ENCODE results near the gene MAN1A2.
"Not testable (repeated sequence)": the region's sequence is repeated elsewhere in the genome, so short reads cannot be mapped to it uniquely, and the experiment has no call there.

MAN1A2 gene

DNA sequence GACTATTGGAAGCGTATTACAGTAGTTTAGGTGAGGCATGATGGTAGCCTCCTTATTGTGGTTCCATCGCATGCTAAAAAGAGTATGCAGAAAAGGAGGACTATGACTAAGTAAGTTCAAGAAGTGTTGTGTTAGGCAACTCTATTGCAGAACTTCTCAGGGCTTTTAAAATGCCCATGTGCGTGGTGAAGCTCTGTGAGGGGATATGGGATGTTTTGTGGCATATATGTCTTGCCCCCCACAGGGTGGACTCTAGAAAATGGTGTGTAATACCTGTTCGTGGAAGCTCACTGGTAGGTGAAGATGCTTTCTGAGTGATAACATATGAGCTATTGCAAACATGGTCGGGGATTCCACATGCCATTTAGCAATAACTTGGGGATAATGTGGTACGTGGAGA lies 31.7 kb downstream of the MAN1A2 start:
- no peak for DNase-seq (ENCODE audit: low read depth)

- no peak for DNase-seq (ENCODE audit: low read depth)
These were observed 34.5 kb downstream of the MAN1A2 start for GRCh38 chr1:117401761-117402160.

GRCh38 chr1:117403597-117403996 lies 36.3 kb downstream of the MAN1A2 start:
- no peak for DNase-seq (ENCODE audit: low read depth)

- no peak for DNase-seq (ENCODE audit: low read depth)
These were observed 37.8 kb downstream of the MAN1A2 start for GRCh38 chr1:117405042-117405441.

GRCh38 chr1:117412472-117412871 lies 45.2 kb downstream of the MAN1A2 start:
- DNase-seq (ENCODE audit: low read depth), result no peak

DNA sequence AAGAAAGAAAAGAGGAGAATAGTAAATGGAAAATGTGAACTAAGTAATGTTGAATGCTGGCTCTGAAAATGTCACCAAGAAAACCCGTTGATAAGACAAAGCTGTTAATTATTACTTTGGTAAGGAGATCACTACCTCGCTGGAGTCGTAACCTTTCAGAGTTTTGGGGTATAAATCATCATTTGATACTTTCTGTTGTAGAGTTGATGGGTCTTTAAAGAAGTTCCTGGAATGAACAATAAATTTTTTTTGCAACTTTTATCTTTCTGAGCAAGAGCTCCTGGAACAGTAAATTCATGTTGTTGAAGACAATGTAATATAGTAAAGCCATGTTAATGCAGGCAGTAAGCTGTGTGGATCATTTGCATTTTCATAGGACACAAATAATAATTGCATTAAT lies 46.2 kb downstream of the MAN1A2 start:
- no peak for DNase-seq (ENCODE audit: low read depth)

DNA sequence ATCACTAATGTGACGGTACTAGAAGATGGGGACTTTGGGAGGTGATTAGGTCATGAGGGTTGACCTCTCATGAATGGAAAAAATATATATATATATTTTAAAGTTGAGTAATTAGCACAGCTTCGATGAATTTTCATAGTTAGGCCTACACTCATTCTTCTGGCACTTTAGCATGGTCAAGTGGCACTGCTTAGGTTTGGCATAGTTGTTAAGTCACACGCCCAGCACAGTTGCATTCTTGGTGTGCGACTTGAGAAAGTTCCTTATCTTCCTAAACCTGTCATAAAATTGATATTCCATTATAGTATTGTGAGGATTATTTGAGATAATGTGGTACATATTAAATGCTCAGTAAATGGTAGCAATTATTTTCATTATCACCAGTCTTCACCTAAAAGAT lies 47.7 kb downstream of the MAN1A2 start:
- no peak for DNase-seq (ENCODE audit: low read depth)

DNA sequence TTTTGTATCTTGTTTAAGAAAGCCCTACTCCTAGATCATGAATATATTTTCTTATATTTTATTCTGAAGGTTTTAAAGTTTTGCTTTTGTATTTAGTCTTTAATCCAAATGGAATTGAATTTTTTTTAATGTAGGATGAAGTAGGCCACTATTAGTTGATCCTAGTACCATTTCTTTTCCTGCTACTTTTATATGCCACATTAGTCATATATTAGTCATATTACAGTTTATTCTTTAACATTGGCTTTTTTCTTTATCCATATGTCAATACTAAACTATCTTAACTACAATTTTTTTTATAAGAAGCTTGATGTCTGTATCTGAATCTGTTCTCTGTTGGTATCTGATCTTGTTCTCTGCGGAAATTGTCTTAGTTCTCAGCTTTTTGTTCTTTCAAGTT lies 48.8 kb downstream of the MAN1A2 start:
- DNase-seq (ENCODE audit: low read depth), result no peak

DNA sequence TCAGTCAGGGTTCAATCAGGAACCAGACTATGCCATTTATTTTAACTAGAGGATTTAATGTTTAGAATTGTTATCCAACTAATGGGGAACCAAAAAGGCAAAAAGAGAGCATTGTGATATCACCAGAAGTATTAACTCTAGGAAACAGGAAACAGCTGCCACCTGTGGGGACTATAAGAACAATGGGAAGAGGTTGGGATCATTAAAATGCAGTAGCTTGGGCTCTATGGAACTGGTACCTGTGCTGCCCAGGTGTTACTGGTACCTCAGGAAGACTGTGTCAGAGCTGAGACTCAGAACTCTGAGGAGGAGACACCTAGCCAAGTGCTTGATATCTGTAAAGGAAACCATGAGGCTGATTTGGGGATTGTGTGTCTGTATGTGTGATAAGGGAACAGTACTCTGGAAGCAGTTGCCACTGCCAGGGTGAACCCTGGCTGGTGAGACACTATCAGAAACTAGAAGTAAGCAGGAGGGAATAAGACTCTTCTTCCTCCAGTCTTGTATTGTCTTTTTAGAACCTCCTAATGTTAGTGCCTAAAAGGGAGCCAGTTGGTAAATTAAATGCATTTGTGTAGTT lies 49.4 kb downstream of the MAN1A2 start:
- DNase-seq (ENCODE audit: low read depth), result no peak

GRCh38 chr1:117425050-117425734 lies 57.9 kb downstream of the MAN1A2 start:
- no peak for DNase-seq (ENCODE audit: low read depth)

GRCh38 chr1:117427297-117427696 lies 60.0 kb downstream of the MAN1A2 start:
- DNase-seq (ENCODE audit: low read depth), result no peak

DNA sequence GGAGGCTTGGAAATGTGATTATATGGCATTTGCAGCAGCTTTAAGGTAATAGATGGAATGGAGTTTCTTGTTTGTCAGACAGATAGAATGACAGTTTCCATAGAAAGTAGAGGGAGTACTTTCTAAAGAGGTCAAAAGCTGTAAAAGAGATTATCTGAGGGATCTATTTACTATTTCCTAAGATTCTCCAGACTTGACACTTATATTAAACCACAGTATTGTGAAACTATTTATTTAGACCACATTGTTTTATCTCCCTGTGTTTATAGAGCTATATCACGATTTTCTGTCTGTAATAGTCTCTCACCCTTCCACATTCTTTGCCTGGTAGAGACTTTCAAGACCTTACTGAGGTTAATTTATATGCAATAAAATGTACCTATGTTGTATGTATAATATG lies 66.7 kb downstream of the MAN1A2 start:
- no peak for DNase-seq (ENCODE audit: low read depth)

- DNase-seq (ENCODE audit: low read depth), result no peak
These were observed 69.3 kb downstream of the MAN1A2 start for GRCh38 chr1:117436513-117436912.

DNA sequence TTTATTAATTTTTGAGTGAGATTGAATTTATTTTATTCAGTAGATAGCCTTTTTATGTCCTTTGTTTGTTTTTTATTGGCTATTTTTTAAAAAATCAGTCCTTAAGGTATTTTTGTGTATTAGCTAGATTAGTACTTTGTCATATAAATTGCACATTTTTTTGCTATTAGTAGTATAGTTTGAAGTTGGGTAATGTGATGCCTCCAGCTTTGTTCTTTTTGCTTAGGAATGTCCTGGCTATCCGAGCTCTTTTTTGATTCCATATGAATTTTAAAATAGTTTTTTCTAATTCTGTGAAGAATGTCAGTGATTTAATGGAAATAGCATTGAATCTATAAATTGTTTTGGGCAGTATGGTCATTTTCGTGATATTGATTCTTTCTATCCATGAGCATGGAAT lies 80.4 kb downstream of the MAN1A2 start:
- no peak for DNase-seq (ENCODE audit: low read depth)

- DNase-seq (ENCODE audit: low read depth), result no peak
These were observed 85.0 kb downstream of the MAN1A2 start for GRCh38 chr1:117452216-117452615.

- no peak for DNase-seq (ENCODE audit: low read depth)
These were observed 86.7 kb downstream of the MAN1A2 start for GRCh38 chr1:117453958-117454357.

DNA sequence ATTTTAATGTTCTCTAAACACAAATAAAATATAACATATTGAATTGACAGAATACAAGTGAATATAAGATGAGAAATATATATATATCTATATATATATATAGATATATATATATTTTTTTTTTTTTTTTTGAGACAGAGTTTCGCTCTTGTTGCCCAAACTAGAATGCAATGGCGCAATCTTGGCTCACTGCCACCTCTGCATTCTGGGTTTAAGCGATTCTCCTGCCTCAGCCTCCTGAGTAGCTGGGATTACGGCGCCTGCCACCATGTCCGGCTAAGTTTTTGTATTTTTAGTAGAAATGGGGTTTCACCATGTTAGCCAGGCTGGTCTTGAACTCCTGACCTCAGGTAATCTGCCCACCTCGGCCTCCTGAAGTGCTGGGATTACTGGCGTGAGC lies 91.2 kb downstream of the MAN1A2 start:
- not testable (repeated sequence) for DNase-seq (ENCODE audit: low read depth)

DNA sequence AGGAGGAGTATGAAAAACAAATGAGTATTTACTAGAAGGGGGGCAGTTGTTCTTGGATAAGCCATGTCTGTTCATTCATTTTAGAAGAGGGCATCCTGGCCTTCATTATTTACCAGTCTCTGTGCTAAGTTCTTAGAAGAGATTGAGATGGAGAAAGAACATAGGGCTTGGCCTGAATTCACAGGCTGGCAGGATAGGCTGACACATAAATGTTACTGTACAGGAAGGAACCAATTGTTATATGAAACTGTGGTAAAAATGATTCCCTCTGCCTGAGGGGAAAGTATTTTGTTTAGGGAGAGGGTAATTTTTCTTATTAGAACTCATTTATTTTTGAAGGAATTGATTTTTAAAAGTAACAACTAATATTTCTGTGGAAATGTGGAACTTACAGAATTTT lies 99.5 kb downstream of the MAN1A2 start:
- no peak for DNase-seq (ENCODE audit: low read depth)

GRCh38 chr1:117467336-117467735 lies 100.1 kb downstream of the MAN1A2 start:
- DNase-seq (ENCODE audit: low read depth), result no peak

DNA sequence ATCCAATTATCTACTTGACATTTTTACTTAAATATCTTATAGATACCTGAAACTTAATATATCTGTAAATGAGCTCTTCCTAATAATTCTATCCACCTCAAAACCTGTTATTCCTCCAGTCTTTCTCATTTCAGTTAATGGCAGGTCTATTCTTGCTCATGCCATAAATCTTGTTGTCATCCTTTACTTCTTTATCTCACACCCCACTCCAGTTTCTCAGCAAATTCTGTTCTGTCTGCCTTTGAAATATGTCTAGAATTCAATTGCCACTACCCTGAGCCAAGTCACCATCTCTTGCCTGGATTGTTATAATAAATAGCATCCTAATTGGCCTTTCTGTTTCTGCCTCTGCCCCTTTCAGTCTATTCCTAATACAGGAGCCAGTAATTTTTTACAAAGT lies 105.8 kb downstream of the MAN1A2 start:
- no peak for DNase-seq (ENCODE audit: low read depth)

GRCh38 chr1:117475495-117475894 lies 108.2 kb downstream of the MAN1A2 start:
- not testable (repeated sequence) for DNase-seq (ENCODE audit: low read depth)

DNA sequence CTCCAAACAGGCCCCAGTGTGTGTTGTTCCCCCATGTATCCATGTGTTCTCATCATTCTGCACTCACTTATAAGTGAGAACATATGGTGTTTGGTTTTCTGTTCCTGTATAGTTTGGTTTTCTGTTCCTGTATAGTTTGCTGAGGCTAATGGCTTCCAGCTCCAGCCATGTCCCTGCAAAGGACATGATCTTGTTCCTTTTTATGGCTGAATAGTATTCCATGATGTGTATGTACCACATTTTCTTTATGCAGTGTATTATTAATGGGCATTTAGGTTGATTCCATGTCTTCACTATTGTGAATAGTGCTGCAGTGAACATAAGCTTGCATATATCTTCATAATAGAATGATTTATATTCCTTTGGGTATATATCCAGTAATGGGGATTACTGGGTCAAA lies 111.8 kb downstream of the MAN1A2 start:
- no peak for DNase-seq (ENCODE audit: low read depth)

DNA sequence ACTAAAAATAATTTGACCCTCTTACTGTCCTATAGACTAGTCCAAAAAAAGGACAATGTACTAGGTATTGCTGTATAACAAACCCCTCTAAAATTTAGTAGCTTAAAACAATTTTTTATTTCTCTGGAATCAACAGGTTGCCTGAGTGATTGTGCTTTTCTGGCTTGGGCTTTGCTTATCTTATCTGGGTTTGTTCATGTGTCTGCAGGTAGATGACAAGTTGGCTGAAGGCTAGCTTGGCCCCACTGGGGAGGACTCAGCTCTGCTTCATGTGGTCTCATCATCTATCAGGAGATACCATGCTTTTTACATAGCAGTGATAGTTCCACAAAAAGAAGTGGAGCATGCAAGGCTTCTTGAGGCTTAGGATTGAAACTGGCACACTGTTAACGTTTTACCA lies 114.2 kb downstream of the MAN1A2 start:
- no peak for DNase-seq (ENCODE audit: low read depth)

DNA sequence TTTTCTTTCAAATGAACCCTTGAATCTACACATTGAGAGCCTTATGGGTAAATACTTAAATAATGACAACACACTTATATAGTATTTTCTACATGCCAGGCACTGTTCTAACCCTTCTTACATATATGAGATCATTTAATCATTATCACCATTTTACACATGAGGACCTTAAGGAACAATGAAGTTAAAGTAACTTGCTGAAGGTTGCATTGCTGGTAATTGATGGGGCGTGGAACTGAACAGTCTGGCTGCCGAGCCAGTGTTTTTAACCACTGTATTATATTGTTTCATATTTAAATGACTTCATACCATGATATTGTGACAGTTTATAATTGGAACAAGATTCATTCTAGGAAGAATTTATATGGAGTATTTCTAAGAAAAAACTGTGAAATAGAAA lies 126.7 kb downstream of the MAN1A2 start:
- no peak for DNase-seq (ENCODE audit: low read depth)
